Suppressor macrophage treated with lipopolysaccharide for 1 hour (primary cell): ENCODE measurements around the gene THRA.

Source experiments
- DNase-seq, 3 donors: peaks; one replicate each; pipeline ENCODE4 v3.0.0-alpha.2; 2020 to 2022

Gene THRA

DNA sequence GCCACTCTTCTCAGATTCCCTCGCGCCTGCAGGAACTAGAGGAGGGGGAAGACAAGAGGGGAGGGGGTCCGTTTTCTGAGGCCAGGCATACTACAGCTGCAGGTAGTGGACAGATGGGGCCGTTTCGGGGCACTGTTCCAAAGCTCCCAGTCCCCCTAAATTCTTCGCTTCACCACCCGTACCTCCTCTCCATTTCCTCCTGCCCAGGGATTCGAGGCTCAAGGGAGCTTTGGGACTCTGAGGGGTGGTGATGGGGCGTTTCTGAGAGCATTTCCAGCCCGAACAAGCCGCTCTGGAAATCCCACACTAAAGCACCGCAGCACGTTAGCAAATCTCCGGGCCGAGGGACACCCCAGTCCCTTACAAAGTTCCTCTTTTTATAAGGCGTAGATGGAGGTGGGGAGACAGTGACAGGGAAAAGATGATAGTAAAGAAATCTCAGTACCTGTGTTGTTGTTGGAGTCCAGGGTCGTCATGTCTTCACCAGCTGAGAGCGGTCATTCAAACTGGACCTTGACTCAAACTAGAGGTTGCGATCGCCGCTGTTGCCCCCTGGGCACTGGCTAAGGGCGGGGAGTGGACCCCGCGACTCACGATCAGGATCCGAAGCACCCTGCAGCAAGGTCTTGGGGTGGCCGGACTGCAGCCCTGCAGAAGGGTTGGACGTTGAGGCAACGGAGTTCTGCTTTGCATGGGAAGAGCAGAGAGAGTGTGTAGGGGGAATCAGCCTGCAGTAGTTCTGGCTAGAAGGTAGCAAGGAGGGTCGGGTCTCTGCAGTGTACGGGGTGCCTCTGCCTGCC lies 37.1 kb downstream of the THRA start:
- peak; percentile 91 to 93 (median 93) for DNase-seq

GRCh38 chr17:40100419-40100668 lies 37.6 kb downstream of the THRA start, which contains the start of gene NR1D1:
Gene NR1D1 (minus strand): TSS chr17:40100589. CDS start chr17:40100094, 495 bp downstream.
- no peak for DNase-seq

- DNase-seq, result peak; percentile 95 to 98 (median 97)
Measured at GRCh38 chr17:40100669-40101366, 38.1 kb downstream of the THRA start.

GRCh38 chr17:40101367-40102210 lies 38.8 kb downstream of the THRA start:
- no peak for DNase-seq

GRCh38 chr17:40103071-40103661 lies 40.4 kb downstream of the THRA start:
- no peak for DNase-seq

- DNase-seq, result no peak
Measured at GRCh38 chr17:40103688-40104087, 40.9 kb downstream of the THRA start.

GRCh38 chr17:40104594-40105486 lies 42.1 kb downstream of the THRA start:
- DNase-seq, result no peak

DNA sequence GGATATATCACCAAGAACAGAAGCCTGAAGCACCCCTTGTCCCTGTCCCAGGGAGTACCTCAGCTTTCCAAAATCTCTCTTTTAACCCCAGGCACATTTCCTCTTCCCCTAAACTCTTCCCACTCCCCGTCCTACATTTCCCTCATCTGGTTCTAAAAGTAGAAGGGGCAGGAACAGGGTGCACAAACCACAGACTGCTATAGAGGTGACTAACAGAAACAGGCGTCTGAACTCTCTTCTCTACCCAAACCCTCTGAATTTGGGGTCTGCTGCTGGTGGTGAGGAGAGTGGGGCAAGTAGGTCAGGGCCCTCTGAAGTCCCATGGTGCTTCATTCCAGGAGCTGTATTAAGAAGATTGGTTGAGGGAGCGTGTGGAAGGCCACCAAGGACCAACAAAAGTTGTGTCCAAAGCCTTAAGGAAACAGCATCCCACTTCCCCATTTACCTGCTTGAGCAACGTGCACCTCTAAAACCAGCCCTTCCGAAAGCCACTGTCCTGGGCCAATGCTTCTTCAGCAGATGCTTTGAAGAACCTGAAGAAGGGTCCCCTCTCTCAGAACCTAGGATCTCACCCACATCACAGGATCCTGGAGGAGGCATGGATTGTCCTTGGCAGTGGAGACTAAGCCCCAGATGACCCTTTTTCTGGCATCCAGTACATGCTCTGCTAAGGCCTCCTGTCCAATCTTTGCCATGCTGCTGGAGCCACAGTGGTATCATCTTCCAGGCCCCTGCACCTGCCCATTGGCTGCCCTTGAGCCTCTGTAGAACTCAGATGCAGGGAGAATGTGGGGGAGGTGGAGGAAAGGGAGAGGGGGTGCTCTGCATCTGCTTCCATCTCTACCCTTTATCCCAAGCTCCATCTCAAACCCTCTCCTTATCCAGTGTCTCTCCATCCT lies 43.3 kb downstream of the THRA start:
- DNase-seq, result peak in 1 of 3 donors; percentile 42

GRCh38 chr17:40106760-40107521 lies 44.2 kb downstream of the THRA start:
- DNase-seq, result no peak

DNA sequence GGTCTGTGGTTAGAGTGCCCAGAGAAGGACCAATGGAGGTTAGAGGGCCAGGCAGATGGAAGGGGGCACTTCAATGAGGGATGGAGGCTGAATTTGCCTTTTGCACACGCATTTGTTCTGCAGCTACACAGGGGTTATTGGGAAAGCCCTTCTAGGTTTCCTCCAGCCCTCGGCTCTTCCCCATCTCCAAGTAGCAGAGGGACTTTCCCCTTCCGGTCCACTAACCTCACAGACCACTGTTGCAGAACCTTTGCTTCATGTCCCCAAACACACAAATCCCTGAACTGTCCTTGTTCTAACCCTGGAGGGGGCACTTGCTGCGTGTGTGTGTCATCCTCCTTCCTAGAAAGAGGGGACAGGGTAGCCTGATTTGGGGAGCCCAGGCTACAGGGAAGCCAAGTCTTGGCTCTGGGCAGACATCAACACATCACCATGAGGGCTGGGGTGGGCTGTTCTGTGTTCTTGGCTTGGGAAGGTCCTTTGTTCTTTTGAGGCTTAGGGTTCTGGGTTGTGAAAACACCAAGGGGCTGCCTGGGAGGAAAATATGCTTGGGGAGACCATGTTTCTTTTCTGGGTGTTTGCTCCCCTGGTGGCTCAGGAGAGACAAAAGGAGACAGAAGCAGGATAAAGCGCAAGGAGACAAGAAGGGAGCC lies 44.9 kb downstream of the THRA start:
- peak; percentile 70 to 79 (median 71) for DNase-seq

GRCh38 chr17:40108970-40109824 lies 46.4 kb downstream of the THRA start:
- peak in 2 of 3 donors; percentile 30 to 45 for DNase-seq

DNA sequence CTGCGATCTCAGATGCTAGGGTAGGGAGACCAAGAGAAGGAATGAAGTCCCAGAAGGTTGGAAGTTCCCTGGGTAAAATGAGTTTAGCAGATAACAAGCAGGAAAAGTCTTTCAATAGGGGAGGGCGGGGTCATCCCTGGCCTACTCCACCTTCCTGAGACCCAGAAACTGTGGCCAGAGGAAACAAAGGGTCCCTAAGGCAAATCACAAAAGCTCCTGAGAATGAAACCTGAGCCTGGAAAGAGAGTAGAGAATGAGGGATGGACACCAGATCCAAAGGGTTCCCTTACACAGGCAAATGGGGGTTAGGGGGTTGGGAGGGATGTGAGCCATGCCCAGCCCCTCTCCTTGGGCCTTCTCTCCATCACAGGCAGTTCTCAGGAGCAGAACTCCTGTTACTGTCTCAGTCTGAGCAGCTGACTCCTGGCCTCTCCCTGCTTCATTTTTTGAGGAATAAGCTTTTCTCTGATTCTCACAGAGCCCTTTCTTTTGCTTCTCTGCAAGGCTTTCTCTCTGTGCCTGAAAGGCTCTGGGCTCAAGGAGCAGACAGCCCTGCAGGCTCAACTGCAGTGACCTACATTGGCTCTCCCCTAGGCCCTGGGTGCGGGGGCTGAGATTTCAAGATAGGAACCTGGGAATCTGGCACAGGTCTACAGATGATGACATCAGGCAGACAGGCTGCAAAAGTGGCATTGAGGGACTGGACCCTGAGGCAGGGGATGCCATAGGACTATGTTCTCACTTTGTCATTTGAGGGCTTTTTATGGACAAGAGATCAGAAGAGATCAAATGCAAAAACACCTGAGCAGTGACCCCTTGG lies 47.5 kb downstream of the THRA start:
- no peak for DNase-seq

GRCh38 chr17:40111221-40112128 lies 48.7 kb downstream of the THRA start:
- DNase-seq, result peak; percentile 91

- no peak for DNase-seq
Measured at GRCh38 chr17:40112191-40112711, 49.5 kb downstream of the THRA start.

- DNase-seq, result no peak
Measured at GRCh38 chr17:40112718-40113109, 49.9 kb downstream of the THRA start.
